HCEC 1CT (cell line): ENCODE measurements around the gene SLC27A1.
"Not testable (repeated sequence)": the region's sequence is repeated elsewhere in the genome, so short reads cannot be mapped to it uniquely, and the experiment has no call there.

Source experiments
- DNase-seq: peaks from one replicate; pipeline ENCODE4 v3.0.0-alpha.2; 2017

The SLC27A1 gene

DNA sequence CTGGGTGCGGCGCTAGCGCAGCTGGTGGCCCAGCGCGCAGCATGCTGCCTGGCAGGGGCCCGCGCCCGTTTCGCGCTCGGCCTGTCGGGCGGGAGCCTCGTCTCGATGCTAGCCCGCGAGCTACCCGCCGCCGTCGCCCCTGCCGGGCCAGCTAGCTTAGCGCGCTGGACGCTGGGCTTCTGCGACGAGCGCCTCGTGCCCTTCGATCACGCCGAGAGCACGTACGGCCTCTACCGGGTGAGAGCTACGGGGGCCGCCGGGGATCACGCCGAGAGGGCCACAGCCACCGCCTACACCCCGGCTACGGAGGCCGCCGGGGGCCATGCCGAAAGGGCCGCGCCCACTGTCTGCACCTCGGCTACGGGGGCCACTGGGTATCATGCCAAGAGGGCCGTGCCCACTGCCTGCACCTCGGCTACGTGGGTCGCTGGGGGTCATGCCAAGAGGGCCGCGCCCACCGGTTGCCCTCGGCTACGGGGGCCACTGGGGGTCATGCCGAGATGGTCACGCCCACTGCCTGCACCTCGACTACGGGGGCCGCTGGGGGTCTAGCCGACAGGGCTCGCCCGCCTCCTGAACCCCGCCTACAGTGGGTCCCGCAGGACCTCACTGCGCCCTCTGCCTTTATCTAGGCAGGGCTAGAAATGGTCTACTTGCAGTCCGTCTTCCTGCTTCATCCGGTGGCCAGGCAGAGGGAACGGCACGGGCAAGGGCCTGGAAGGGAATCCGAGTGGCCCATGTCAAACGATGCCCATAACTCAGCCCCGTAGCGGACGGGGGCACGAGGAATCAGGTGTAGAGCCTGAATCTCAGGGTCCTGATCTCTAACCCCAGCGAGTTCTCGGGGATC lies 41.6 kb downstream of the SLC27A1 start:
- peak; percentile 81 for DNase-seq

DNA sequence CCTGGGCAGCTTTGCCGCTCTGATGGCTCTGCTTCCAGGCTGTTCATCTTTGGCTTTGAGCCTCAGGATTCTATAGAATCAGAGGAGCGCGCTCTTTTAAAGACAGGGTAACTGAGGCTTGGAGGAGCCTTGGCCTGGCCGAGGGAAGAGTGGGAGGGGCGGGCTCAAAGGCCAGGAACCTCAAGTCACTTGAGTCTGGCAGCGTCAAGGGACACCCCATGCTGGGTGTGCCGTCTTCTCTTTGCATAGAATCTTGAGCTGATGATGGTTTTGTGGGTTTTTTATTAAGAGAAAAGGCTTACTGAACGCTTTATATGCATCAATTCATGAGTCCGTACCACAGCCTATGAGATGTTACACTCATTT lies 42.2 kb downstream of the SLC27A1 start:
- no peak for DNase-seq

DNA sequence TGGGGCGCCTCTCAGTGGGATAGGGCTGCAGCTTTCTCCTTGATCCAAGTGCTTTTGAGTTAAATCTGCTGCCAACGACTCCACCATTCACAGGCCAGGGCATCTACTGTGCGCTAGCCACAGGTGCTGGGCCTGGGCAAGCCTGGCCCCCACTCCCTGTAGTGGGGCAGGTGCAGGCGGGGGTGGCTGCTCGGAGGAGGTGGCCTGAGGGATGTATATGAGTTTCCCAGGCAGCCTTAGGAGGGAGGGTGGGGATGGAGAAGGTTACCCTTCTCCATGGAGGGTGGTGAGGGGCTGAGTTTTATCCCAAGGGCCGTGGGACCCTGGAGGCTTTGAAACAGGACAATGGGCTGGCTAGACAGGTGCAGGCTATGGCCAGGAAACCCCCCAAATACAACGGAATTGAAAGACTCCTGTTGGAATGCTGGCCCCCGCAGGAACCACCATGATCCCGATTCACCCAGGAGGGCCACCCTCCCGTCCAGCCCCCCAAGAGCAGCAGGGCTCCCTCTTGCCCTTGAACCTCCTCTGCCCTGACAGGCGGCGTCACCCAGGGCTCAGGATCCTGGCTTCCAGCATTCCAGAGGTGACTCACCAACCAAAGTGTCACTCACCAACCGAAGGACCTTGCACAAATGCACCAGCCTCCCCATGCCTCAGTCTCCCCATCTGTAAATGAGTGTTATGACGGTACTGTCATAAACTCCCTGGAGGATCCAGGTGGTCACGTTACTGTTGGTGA lies 45.3 kb downstream of the SLC27A1 start:
- DNase-seq, result no peak

DNA sequence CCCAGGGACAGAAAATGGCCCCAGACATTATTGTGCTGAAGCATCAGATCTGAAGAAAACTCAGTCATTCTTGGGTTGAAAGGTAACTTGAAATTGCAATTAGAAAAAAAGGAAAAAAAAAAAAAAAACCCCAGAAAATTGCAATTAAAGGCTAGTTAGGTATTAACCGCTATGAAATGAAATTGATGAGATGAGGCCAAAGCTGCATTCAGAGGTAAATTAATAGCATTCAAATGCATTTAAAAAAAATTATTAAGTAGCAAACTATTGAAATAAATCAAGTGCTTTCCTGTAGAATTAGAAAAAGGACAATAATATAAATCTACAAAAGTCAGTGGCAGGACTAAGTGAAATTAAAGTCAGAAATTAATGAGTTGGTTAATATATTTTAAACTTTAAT lies 47.6 kb downstream of the SLC27A1 start:
- DNase-seq, result no peak

DNA sequence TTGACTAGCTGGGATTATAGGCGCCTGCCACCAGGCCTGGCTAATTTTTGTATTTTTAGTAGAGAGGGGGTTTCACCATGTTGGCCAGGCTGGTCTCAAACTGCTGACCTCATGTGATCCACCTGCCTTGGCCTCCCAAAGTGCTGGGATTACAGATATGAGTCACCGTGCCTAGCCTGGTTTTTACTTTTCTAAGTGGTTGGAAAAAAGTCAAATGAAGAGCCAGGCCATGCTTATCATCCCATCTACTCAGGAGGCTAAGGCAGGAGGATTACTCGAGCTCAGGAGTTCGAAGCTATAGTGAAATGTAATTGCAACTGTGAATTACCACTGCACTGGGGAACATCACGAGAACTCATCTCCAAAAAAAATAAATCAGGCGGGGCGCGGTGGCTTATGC lies 48.3 kb downstream of the SLC27A1 start:
- DNase-seq, result not testable (repeated sequence)

DNA sequence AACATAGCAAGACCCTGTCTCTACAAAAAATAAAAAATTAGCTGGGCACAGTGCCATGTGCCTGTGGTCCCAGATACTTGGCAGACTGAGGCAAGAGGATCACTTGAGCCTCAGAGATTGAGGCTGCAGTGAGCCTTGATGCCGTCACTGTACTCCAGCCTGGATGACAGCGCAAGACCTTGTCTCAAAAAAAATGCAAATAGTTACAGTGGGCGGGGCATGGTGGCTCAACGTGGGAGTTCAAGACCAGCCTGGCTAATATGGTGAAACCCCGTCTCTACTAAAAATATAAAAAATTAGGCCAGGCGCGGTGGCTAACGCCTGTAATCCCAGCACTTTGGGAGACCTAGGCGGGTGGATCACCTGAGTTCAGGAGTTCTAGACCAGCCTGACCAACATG lies 49.6 kb downstream of the SLC27A1 start:
- no peak for DNase-seq

DNA sequence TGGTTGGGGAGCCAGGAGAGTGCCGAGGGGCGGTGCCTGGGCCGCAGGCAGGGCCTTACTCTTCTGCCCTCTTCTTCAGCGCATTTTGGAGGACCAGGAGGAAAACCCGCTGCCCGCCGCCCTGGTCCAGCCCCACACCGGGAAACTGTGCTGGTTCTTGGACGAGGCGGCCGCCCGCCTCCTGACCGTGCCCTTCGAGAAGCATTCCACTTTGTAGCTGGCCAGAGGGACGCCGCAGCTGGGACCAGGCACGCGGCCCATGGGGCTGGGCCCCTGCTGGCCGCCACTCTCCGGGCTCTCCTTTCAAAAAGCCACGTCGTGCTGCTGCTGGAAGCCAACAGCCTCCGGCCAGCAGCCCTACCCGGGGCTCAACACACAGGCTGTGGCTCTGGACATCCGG lies 50.5 kb downstream of the SLC27A1 start:
- no peak for DNase-seq

DNA sequence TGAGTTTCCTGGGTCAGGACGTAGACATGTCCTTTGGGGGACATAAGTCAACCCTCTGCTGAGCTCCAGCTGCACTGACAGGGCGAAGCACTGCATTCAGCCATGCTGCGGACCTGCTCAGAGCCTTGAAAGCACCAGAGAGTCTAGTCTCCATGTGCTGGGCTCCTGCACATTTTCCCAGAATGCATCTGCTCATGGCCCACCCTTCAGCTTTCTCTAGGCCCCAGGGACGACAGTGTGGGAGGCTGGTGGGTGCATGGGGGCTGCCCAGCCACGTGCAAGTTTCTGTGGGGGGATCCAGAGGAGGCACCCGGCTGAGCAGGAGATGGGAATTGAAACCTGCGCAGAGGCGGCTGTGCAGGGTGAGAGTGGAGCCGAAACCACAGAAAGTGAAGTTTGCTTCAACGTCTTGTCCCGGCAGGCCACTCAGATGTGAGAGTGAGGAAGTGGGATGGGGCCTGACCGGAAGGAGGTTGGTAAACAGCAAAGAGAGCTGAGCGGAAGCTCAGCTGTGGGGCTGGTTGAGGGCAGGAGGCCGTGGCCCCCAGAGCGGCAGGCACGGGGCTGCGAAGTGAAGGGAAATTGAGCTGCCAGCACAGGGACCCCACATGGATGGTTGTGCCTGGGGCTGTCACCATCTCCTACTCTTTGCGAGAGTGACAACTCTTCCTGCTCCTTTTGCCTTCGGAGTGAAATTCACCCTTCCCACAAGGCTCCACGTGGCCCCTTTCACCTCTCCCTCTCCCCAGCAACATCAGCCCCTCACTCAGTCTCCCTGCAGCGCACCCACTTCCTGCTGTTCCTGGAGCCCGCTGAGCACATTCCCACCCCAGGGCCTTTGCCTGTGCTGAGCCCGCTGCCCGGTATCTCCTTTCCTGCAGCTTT lies 52.9 kb downstream of the SLC27A1 start:
- DNase-seq, result no peak

DNA sequence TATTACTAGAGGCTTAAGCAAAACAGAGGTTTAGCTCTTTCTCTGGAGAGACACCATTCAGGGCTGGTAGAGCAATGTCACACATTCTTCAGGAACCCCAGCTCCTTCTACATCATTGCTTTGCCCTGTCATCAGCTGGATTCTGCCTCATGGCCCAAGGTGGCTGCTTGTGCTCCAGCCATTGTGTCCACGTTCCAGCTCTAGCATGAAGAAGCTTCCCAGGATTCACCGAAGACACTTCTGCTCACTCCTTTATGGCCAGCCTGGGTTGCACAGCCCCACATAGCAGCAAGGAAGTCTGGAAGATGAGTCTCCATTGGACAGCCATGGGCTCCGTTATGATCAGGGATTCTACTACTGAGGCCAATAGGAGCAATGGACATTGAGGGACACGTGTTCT lies 54.3 kb downstream of the SLC27A1 start:
- no peak for DNase-seq

DNA sequence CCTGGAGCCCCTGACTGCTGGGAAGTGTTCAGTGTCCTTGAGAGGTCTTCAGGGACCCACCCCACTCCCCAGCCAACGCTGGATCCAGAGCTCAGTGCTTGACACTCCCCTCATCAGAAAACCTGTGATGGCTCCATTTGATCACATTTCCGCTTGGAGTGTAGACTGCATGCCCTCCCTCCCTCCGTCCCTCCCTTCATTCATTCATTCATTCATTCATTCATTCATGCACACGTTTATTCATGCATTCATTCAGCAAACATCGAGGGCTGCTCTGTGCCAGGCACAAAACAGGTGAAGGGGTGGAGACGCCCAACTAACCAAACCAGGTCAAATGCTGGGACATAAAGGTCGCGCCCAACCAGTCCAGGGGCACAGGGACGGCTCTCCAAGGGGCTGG lies 54.8 kb downstream of the SLC27A1 start:
- no peak for DNase-seq

DNA sequence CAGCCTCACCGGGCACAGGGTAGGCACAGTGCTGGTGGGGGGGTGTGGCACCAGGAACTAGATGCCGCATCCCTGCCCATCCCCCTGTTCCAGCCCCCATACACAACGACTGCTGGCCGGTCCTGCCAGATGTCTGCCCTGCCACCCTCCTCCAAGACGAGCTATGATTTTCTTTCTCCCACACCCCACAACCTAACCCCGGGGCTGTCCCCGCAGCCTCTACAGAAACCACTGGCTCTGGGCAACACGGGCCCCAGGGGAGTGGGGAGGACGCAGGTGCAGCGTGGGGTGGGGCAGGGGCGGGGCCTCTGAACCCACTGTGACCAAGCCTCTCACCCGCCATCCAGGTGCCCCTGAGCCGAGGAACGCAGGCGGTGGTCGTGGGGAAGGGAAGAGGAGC lies 56.6 kb downstream of the SLC27A1 start:
- no peak for DNase-seq

DNA sequence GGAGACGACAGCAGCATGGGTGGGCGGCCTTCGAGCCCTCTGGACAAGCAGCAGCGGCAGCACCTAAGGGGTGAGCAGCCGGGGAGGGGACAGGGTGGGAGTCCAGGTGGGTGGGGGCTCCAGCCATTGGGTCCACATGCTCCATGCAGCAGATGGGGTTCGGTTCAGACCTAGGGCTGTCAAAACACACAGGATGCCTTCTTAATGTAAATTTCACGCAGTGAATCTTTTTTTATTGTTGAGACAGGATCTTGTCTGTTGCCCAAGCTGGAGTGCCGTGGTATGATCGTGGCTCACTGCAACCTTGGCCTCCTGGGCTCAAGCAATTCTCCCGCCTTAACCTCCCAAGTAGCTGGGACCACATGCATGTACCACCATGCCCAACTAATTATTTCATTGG lies 57.0 kb downstream of the SLC27A1 start:
- DNase-seq, result no peak

DNA sequence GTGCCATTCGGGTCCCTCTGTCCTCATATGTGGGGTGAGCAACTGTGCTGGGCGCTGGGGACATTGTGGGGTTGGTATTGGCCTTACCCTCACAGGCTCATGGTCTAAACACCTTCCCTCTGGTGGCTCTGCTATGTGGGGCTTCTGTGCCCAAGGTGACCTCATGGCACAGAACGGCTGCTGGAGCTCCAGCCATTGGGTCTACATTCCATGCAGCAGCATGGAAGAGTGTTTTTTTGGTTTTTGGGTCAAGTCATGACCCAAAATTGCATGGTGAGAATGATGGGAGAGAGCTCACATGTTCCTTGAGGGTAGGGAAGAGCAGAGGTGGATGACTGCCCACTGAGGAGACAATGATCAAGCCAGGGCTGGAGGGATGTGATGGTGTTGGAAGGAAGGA lies 58.3 kb downstream of the SLC27A1 start:
- DNase-seq, result no peak

DNA sequence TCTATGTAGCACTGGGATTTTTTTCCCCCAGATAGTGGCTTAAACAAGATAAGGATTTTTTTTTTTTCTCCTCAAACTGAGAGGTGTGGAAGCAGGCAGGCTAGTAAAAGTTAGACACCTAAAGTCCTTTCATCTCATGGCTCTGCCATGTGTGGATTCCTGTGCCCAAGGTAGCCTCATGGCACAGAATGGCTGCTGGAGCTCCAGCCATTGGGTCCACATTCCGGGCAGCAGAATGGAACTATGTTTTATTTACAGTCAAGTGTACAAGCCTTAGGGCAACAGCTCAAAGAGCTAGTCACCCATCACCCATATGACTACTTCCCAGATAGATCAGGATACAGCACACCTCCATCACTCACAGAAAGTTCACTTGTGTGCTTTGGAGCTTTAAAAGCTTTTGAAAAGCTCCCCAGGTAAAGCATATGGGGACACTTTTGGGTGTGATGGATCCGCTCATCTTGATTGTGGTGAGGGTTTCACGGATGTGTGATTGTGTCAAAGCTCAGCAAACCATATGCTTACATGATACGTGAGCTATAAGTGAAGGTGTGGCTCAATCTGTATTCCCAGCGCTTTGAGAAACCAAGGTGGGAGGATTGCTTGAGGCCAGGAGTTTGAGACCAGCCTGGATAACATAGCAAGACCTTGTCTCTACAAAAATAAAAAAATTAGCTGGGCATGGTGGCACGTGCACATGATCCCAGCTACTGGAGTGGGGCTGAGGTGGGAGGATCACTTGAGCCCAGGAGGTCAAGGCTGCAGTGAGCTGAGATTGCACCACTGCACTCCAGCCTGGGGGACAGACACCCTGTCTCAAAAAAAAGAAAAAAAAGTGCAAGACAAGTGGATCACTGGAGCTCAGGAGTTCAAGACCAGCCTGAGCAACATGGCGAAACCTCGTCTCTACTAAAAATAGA lies 59.2 kb downstream of the SLC27A1 start:
- DNase-seq, result no peak

DNA sequence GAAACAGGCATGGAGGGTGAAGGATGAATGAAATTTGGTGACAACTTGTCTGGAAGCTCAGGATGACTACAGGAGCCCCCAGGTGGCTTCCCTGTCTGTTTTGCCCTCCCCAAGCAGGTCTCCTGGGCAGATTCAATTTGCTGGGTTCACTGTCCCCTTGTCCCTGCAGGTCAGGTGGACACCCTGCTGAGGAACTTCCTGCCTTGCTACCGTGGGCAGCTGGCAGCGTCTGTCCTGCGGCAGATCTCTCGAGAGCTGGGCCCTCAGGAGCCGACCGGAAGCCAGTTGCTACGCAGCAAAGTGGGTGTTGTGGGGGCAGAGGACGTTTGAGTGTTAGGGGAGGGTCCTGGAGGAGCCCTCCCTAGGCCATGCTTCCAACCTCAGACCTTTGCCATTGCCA lies 60.3 kb downstream of the SLC27A1 start:
- DNase-seq, result no peak

DNA sequence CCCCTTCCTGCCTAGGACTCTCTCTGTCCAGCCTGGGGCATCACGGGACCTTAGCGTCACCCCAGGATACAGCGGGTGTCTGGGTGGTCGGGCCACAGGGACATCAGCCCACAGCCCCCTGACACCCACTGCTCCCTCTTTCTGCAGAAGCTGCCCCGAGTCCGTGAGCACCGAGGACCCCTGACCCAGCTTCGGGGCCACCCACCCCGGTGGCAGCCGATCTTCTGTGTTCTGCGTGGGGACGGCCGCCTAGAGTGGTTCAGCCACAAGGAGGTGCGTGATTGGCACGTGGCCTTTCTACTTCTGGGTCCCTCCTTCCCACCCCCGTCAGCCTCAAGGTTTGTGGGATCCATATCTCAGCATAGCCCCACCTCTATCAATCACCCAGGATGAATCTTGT lies 61.8 kb downstream of the SLC27A1 start:
- no peak for DNase-seq

DNA sequence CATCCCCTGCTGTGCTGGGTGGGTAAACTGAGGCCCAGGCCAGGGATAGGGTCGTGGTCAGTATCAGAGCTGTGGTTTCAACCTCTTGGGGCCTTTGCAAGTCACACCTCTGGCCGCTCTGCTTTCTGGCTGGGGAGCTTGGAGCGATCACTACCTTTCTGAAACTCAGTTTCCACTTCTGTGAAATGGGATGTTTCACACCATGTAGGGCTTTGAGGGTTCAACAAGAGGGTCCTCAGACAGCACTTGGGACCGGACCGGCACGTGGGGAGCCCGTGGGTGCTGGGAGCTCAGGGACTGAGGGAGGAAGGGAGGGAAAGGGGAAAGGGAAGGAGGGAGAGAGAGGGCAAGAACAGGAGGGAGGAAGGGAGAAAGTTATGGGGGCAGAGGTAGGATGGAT lies 62.2 kb downstream of the SLC27A1 start:
- DNase-seq, result no peak

DNA sequence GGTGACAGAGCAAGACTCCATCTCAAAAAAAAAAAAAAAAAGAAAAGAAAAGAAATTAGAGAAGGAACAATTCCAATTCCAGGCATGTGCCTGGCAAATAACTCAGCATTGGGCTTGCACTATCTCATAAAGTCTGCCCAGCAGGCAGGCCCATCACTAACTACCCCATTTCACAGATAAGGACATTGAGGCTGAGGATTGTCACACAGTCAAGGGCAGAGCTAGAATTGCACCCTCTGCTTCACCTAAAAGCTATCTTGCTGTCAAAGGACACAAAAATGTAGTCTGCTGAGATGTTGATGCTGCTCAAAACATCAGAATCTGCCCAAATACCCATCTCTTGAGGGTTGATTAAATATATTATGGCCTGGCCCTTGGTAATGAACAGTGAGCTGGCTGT lies 64.4 kb downstream of the SLC27A1 start:
- DNase-seq, result no peak

DNA sequence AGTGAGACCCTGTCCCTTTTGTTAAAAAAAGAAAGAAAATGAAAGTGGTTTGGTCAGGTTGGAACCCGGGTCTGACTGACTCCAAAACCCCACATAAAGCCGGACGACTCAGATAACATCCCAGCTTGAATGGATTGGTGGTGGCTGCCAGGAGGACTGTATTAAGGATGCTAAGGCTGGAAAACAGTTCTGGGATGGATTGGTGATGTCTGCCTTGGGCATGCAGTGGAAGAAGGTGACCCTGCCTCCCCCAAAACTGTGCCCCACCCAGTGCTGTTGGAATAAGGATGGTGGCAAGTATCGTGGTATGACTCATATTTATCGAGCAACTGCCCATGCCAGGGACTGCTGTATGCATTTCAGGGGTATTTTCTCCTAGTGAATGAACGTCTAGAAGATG lies 66.6 kb downstream of the SLC27A1 start:
- DNase-seq, result no peak

DNA sequence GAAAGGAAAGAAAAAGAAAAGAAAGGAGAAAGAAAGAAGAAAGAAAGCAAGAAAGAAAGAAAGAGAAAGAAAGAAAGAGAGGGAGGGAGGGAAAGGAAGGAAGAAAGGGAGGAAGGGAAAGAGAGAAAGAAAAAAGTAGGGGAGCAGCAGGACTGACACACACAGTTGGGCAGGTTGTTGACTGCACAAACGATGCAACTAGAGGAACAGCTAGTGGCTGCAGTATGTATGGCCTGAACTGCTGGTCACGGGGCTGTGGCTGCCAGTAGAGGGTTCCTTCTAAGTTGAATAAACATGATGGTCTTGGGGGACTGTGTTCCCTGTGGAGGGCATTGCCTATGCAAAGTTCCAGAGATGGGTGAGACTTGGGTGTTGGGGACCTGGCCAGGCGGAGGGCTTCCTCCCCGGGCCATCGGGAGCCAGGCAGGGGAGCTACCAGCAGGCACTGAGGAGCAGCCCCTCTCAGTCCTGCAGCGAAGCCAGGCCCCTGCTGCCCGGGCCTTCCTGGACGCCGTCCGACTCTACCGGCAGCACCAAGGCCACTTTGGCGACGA lies 68.4 kb downstream of the SLC27A1 start:
- peak; percentile 18 for DNase-seq

DNA sequence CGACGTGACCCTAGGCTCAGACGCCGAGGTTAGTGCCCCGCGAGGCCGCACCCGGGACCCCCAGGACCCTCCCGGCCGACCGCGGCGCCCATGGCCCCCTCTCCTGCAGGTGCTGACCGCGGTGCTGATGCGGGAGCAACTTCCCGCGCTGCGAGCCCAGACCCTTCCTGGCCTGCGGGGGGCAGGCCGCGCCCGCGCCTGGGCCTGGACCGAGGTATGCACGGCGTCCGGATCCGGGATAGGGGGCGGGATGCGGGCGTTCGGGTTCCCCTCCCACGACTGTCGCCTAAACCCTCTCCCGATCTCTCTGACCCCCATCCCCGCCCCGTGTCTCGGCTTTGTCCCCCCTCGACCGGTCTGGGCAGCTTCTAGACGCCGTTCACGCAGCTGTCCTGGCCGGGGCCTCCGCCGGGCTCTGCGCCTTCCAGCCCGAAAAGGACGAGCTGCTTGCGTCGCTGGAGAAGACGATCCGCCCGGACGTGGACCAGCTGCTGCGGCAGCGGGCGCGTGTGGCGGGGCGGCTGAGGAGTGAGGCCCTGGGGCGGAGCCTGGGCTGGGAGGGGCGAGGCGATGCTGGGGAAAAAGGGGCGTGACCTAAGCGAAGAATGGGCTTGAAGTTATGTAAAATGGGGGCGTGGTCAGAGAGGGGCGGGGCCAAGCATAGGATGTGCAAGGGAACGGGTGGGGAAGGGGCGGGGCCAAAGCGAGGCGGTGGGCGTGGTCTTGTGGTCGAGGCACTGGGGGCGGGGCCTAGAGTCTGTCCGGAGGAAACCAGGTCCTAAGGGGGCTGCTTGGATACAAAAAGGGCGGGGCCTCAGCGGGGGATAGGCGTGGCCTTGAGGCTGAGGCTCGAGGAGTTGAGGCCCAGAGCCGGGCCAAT lies 69.2 kb downstream of the SLC27A1 start:
- DNase-seq, result peak; percentile 95
